Lower leg skin (tissue), 3 donors: ENCODE data around the gene PPM1M.

Source experiments
- POLR2A ChIP-seq, 2 donors: fragments of 450-650 bp; IDR thresholded peaks; one replicate each; pipeline ENCODE4 v1.6.1; 2016 to 2017; ENCODE audit warnings: antibody characterized with exemption in 2 of 2, mild to moderate bottlenecking in 1 of 2, moderate library complexity in 1 of 2
- TF ChIP-seq, protein P1 (sequence below), 3 donors: fragments of 450-650 bp; IDR thresholded peaks; one replicate each; pipeline ENCODE4 v1.5.1; 2016; ENCODE audit warnings: antibody characterized with exemption in 3 of 3, mild to moderate bottlenecking in 3 of 3, moderate library complexity in 2 of 3

- TF ChIP-seq POLR2A (IDR thresholded peaks at IDR 0.05) = no peak
- TF ChIP-seq, protein P1, sequence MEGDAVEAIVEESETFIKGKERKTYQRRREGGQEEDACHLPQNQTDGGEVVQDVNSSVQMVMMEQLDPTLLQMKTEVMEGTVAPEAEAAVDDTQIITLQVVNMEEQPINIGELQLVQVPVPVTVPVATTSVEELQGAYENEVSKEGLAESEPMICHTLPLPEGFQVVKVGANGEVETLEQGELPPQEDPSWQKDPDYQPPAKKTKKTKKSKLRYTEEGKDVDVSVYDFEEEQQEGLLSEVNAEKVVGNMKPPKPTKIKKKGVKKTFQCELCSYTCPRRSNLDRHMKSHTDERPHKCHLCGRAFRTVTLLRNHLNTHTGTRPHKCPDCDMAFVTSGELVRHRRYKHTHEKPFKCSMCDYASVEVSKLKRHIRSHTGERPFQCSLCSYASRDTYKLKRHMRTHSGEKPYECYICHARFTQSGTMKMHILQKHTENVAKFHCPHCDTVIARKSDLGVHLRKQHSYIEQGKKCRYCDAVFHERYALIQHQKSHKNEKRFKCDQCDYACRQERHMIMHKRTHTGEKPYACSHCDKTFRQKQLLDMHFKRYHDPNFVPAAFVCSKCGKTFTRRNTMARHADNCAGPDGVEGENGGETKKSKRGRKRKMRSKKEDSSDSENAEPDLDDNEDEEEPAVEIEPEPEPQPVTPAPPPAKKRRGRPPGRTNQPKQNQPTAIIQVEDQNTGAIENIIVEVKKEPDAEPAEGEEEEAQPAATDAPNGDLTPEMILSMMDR (IDR thresholded peaks at IDR 0.05) = no peak
These were observed 21.8 kb upstream of the PPM1M start for GRCh38 chr3:52223449-52224408.
